HUES48 (cell line): ENCODE results near the gene DHX40.
A peak's percentile ranks its signal among the peaks of the same experiment; 100 is the strongest.

Experiments used
- H3K27ac ChIP-seq: one replicate; pipeline ENCODE4 v1.7.0; 2013; ENCODE audit warnings: low read depth, low read length, inconsistent platforms
- H3K27me3 ChIP-seq: 2 replicates; pipeline ENCODE4 v1.6.1; 2013; ENCODE audit warnings: mild to moderate bottlenecking, low read length; ENCODE audit not compliant: control insufficient read depth, insufficient read depth
- H3K36me3 ChIP-seq: 2 replicates; pipeline ENCODE4 v1.6.1; 2013; ENCODE audit warnings: low read length; ENCODE audit not compliant: control insufficient read depth, insufficient read depth
- H3K4me1 ChIP-seq: 2 replicates; pipeline ENCODE4 v1.6.1; 2013; ENCODE audit warnings: mild to moderate bottlenecking, low read length; ENCODE audit not compliant: control insufficient read depth, insufficient read depth
- H3K4me3 ChIP-seq: 2 replicates; pipeline ENCODE4 v1.5.1; 2013; ENCODE audit warnings: mild to moderate bottlenecking, low read depth, low read length
- H3K9ac ChIP-seq: 2 replicates; pipeline ENCODE4 v1.6.1; 2013; ENCODE audit warnings: mild to moderate bottlenecking, low read depth, low read length, moderate library complexity
- H3K9me3 ChIP-seq: 2 replicates; pipeline ENCODE4 v1.6.1; 2013; ENCODE audit warnings: low read length; ENCODE audit not compliant: control insufficient read depth, insufficient read depth

DHX40 gene

DNA sequence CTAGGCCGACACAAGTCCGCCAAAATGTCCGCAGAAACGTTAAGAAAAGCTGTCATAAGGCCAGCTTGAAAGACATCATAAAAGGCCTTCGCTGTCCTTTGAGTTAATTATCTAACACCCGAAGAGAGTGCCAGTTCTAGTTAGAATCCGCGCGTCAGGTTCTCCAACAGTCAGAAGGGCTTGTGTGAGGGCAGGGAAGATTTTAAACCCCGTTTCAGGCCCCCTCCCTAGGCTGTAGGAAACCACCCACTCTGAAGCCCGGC is 53.6 kb downstream of the DHX40 start:
- Histone ChIP-seq H3K4me1 (peaks cover 31% of the 10 kb centered on the region), H3K27ac (peak overlapping the region; percentile 100), H3K9ac (peak overlapping the region; percentile 99), H3K27me3 (no peaks in the 10 kb centered on the region), H3K36me3 (peaks cover 8% of the 10 kb centered on the region; the same call in 1 of the 2 replicates), H3K9me3 (no peaks in the 10 kb centered on the region), H3K4me3 (peak overlapping the region; percentile 93)

DNA sequence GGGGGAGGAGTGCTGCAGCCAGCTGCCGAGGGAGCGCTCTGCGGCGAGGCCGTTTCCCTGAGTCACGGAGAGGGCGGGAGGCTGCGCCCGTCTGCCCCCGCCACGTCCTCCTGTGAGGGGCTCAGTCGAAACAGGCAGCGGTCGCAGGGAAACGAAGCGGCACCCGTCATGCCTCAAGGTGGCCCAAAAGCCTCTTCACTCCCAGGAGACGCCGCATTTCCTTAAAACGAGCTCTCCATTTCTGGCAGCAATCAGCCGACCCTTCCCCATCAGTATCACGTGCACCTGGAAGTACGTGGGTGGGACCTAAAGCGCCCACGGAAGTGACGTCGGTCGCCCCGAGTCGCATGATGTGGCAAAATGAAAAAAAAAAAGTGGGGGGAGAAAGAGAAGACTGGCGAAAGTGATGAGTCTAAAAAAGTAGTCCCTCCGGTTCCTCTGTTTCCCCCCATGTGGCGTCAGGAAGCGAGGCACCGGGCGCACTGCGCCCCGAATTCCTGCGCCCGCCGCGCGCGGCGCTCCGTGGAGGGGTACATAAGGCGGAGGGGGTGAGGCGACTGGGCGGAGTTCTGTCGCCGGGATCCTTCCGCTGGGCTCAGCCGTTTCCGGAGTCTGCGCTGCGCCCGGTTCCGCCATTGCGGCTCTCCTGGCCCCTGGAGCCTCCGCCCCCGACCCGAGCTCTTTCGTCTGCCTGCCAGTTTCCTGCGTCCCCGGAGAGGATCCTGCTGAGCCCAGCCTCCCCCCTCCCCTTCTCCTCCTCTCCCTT is 54.1 kb downstream of the DHX40 start, which contains the start of gene CLTC:
Gene CLTC, plus strand, starts transcription at position 598 of the 766 bp plus-strand sequence. CDS start 237 bp downstream, outside the sequence.
- Histone ChIP-seq H3K27me3 (no peaks in the 10 kb centered on the region), H3K4me1 (peaks cover 31% of the 10 kb centered on the region), H3K9me3 (no peaks in the 10 kb centered on the region), H3K4me3 (peak within 1 kb of the TSS; percentile 93), H3K27ac (peak within 1 kb of the TSS; percentile 100), H3K36me3 (peaks cover 8% of the 10 kb centered on the region; the same call in 1 of the 2 replicates), H3K9ac (peak within 1 kb of the TSS; percentile 99)

DNA sequence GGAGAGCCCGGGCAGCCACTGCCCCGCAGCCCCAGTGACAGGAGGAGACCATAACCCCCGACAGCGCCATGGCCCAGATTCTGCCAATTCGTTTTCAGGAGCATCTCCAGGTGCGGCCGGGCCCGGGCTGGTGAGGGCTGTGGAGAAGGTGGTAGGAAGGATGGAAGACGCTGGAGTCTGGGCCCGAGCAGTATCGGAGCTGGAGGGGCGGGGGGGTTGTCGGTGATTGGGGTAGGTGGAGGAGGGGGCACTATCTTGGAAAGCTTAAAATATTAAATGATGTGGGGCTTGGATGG is 54.6 kb downstream of the DHX40 start:
- peak overlapping the region; percentile 93 for H3K4me3 ChIP-seq
- H3K27me3 ChIP-seq, result no peaks in the 10 kb centered on the region
- peaks cover 31% of the 10 kb centered on the region for H3K4me1 ChIP-seq
- H3K9me3 ChIP-seq, result no peaks in the 10 kb centered on the region
- peak overlapping the region; percentile 99 for H3K9ac ChIP-seq
- H3K36me3 ChIP-seq, result peaks cover 8% of the 10 kb centered on the region; the same call in 1 of the 2 replicates
- peak overlapping the region; percentile 100 for H3K27ac ChIP-seq

DNA sequence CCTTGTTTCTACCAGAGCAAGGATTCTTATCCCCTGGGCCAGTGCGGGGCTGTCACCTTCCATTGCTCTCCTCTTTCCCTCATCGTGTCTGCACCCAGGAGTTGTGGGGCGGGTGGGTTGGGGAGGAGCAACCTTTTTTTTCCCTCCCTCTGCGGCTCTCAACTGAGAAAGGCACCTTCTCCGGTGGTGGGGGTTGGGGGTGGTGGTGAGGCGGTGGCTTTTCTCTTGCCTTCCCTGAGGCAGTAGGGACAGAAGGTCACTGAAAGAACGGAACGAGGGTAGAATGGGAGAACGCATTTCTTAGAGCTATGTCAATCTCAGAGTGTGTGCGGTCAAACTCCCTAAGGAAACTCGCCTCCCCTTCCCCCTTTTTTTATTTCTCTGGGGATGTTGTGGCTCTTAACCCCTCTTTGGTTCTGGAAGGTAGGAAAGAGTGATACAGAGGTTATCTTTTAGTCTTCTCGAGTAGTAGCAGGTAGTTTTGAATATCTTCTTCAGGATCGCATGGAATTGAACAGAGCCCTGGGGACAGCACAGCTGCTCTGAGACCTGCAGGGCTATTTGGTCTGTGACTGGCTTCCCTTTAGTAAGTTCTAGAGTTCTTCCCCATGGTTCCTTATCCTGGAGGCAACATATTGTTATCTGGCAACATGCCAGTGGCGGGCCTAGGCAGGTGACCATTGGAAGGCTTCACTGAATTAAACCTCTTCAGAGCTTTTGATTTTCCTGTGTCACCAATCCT is 55.3 kb downstream of the DHX40 start:
- H3K4me1 ChIP-seq, result peaks cover 31% of the 10 kb centered on the region

DNA sequence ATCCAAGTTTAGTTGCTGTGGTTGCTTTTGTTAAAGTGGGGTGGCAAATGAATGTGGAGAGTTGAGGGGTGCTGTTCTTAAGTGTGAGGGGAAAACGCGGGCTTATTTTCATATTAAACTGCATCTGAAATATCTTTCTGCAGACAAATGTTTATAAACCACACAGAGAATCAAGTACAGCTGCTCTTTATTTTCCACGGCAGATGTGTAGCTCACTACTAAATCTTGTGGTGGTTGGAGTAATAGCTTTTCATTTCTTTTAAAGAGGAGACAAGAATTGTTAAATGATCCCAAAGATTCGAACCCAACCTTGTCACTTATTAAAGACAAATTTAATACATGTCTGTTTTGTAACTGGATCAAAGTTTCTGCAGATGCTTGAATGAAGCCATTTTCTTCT is 56.4 kb downstream of the DHX40 start:
- Histone ChIP-seq H3K9ac (no peak overlapping the region), H3K4me3 (peak overlapping the region; percentile 93), H3K9me3 (no peaks in the 10 kb centered on the region), H3K36me3 (peaks cover 16% of the 10 kb centered on the region; the same call in 1 of the 2 replicates), H3K27me3 (no peaks in the 10 kb centered on the region), H3K27ac (no peak overlapping the region), H3K4me1 (peaks cover 27% of the 10 kb centered on the region)

More for the DNA sequence above, 55.3 kb downstream of the DHX40 start:
- peak overlapping the region; percentile 93 for H3K4me3 ChIP-seq
- H3K27ac ChIP-seq, result peak overlapping the region; percentile 100
- no peaks in the 10 kb centered on the region for H3K9me3 ChIP-seq
- H3K27me3 ChIP-seq, result no peaks in the 10 kb centered on the region
- peaks cover 10% of the 10 kb centered on the region; the same call in 1 of the 2 replicates for H3K36me3 ChIP-seq
- peak overlapping the region; percentile 99 for H3K9ac ChIP-seq

DNA sequence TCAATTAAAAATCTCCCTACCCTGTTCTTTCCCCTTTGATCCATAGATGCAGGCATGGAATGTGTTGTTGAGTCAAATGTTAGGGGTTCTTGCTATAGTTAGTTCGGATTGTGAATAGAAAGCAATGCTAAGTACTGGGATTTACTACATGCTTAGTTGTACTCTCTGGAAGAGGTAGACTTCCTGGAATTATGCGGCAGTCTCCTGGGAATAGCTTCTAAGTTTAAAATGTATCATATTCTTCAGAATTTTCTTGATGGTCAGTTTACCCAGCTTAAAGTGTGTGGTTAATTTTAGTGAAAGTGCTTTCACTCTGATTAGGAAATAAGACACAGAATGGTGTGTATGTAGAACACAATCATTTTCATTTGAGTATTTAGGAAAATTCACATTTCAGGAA is 57.7 kb downstream of the DHX40 start:
- H3K4me1 ChIP-seq, result peaks cover 17% of the 10 kb centered on the region

DNA sequence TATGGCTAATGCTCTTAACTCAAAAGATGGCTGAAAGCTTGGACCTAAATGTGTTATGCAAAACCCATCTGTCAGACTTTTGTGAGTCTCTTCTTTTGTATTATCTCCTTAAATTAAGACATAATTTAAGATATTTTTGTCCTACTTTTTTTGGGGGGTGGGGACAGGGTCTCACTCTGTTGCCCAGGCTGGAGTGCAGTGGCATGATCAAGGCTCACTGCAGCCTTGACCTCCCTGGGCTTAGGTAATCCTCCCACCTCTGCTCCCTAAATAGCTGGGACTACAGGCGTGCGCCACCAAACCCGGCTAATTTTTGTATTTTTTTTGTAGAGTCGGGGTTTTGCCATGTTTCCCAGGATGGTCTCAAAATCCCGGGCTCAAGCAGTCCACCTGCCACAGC is 61.3 kb downstream of the DHX40 start:
- Histone ChIP-seq H3K36me3 (peaks cover 21% of the 10 kb centered on the region; the same call in 1 of the 2 replicates), H3K9ac (no peak overlapping the region), H3K4me3 (no peak overlapping the region), H3K9me3 (no peaks in the 10 kb centered on the region), H3K27me3 (no peaks in the 10 kb centered on the region), H3K27ac (no peak overlapping the region), H3K4me1 (peaks cover 9% of the 10 kb centered on the region)

More for the DNA sequence above, 57.7 kb downstream of the DHX40 start:
- no peaks in the 10 kb centered on the region for H3K27me3 ChIP-seq
- H3K27ac ChIP-seq, result no peak overlapping the region
- H3K4me3 ChIP-seq, result peak overlapping the region; percentile 22; the same call in 1 of the 2 replicates
- H3K9ac ChIP-seq, result no peak overlapping the region; the same call in 1 of the 2 replicates
- H3K9me3 ChIP-seq, result no peaks in the 10 kb centered on the region
- H3K36me3 ChIP-seq, result peaks cover 16% of the 10 kb centered on the region; the same call in 1 of the 2 replicates

DNA sequence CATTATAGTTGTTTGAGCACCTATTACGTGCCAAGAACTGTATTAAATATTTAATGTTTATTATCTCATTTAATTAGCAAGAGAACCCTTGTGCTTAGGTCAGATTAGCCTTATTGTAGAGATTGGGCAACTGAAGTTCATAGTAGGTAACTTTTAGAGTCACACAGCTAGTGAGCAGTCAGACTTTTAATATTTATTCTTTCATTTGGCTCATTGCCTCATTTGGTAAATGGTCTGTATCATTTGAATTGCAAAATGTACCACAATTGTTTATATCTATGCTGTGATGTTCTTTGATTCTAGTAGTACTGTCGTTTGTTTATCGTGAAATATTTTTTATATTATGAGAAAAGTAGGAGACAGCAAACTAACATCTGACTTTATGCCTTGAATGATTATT is 61.9 kb downstream of the DHX40 start:
- Histone ChIP-seq H3K9ac (no peak overlapping the region), H3K4me1 (peaks cover 4% of the 10 kb centered on the region), H3K4me3 (no peak overlapping the region), H3K27ac (no peak overlapping the region), H3K9me3 (no peaks in the 10 kb centered on the region), H3K36me3 (0 out of 2 replicates have a peak, but pooled peaks cover 21% of the 10 kb centered on the region), H3K27me3 (no peaks in the 10 kb centered on the region)

DNA sequence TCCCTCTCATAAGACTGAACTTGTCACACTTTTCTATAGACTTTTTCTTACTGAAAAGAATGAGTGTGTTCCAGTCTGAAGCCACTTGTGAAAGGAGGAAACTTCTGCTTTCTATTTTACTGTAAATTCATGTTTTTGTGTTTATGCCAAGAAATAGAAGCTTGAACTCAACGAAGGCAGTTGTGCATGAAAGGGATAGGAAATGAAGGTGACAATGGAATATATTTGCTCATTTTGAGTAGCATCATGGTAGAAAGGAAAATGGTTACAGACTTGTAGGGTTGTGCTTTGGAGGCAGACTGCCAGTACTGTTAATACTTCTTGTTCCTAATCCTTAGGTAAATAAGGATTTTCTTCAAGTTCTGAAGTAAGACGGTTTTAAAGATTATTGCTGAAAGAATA is 62.4 kb downstream of the DHX40 start:
- H3K27ac ChIP-seq, result no peak overlapping the region
- no peak overlapping the region for H3K4me3 ChIP-seq
- no peaks in the 10 kb centered on the region; the same call in 1 of the 2 replicates for H3K4me1 ChIP-seq
- no peak overlapping the region for H3K9ac ChIP-seq
- H3K27me3 ChIP-seq, result no peaks in the 10 kb centered on the region
- 0 out of 2 replicates have a peak, but pooled peaks cover 21% of the 10 kb centered on the region for H3K36me3 ChIP-seq
- H3K9me3 ChIP-seq, result no peaks in the 10 kb centered on the region

DNA sequence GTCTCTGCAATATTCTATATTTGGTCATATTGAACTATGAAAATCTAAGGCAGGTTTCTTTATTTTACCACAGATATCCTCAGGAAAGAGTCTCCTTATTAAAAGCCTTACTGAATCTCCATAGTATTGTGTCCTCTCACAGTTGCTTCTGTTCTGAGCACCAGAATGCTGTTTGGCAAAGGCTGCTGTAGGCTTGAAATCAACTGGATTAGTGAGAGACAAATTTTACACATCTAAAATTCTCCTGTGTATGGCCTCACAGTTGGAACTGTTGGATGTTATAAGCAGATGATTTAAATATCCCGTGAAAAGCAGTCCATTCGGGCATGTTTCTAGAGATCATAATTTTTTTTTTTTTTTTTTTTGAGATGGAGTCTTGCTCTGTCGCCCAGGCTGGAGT is 63.8 kb downstream of the DHX40 start:
- Histone ChIP-seq H3K36me3 (0 out of 2 replicates have a peak, but pooled peaks cover 13% of the 10 kb centered on the region), H3K27ac (no peak overlapping the region), H3K9ac (no peak overlapping the region), H3K4me3 (no peak overlapping the region), H3K9me3 (no peaks in the 10 kb centered on the region), H3K4me1 (peaks cover 5% of the 10 kb centered on the region; the same call in 1 of the 2 replicates), H3K27me3 (no peaks in the 10 kb centered on the region)

DNA sequence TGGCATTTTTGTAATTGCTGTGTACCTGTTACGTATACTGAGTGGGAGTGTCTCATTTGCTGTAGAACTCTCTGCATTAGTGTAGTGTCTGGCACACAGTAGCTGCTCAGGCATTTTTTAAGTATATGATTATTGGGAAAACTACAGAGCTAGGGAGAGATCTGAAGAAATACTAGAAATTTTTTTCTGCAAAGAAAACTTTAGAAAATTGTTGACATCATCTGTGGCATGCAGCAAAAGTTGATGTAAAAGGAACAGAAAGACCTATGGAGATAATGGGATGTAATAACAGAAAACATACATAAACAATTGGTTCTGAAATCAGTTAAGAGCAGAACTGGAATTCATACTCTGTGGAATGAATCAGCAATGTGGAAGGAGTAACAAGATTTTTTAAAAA is 65.9 kb downstream of the DHX40 start:
- 0 out of 2 replicates have a peak, but pooled peaks cover 6% of the 10 kb centered on the region for H3K36me3 ChIP-seq
- no peak overlapping the region for H3K27ac ChIP-seq
- no peaks in the 10 kb centered on the region for H3K9me3 ChIP-seq
- no peak overlapping the region for H3K4me3 ChIP-seq
- peaks cover 15% of the 10 kb centered on the region; the same call in 1 of the 2 replicates for H3K4me1 ChIP-seq
- H3K9ac ChIP-seq, result no peak overlapping the region
- no peaks in the 10 kb centered on the region for H3K27me3 ChIP-seq
